NB4 (cell line): ENCODE results near the gene RAMP3.

Experiments
- POLR2A ChIP-seq: IDR thresholded peaks from 2 replicates; pipeline ENCODE4 v1.6.1; 2011; ENCODE audit warnings: mild to moderate bottlenecking; ENCODE audit not compliant: insufficient read length; ENCODE audit errors: extremely low read depth
- TF ChIP-seq, protein P1 (sequence below): IDR thresholded peaks from one replicate; pipeline ENCODE4 v1.5.1; 2012; ENCODE audit warnings: low read depth, low read length

DNA sequence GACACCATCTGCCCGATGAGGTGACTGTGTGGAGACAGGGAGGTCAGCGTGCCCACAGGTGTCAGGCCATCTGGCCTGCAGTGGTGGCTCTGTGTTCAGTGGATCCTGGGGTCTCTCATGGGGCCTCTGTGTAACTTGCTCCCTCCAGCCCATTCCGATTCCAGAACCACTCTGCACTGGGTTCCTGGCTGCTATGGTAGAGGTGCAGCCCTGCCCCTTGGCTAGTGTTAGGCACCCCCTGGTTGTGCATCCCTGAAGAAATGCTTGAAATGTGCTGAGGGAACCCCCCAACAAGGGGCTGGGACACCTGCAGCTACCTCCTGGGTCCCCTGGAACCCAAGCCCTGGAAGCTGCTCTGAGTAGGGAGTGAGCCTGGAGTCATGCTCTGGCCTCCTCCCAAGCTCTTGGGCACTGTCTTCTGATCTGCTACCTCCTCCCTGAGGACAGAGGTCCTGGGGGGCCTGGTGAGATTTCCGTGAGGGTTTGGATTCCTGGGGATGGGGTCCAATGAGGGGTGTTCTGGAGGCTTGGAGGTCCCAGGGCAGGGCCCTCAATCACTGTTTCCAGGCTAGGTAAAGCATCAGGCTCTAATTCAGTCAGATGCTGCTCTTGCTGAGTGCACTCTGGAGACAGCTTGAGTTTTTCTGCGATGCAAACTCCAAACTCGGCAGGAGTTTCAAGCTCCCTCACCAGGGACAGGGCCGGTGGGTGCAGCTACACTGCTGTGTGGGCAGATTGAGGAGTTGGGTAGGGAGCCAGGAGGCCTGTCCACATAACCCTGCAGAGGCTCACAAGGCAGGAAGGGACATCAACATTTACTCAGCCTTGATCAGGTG is 27.7 kb downstream of the RAMP3 start:
- TF ChIP-seq POLR2A = no peak
- TF ChIP-seq, protein P1, sequence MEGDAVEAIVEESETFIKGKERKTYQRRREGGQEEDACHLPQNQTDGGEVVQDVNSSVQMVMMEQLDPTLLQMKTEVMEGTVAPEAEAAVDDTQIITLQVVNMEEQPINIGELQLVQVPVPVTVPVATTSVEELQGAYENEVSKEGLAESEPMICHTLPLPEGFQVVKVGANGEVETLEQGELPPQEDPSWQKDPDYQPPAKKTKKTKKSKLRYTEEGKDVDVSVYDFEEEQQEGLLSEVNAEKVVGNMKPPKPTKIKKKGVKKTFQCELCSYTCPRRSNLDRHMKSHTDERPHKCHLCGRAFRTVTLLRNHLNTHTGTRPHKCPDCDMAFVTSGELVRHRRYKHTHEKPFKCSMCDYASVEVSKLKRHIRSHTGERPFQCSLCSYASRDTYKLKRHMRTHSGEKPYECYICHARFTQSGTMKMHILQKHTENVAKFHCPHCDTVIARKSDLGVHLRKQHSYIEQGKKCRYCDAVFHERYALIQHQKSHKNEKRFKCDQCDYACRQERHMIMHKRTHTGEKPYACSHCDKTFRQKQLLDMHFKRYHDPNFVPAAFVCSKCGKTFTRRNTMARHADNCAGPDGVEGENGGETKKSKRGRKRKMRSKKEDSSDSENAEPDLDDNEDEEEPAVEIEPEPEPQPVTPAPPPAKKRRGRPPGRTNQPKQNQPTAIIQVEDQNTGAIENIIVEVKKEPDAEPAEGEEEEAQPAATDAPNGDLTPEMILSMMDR = no peak
